Ishikawa (cell line): ENCODE results near the gene XRCC4.

Experiments
- CEBPB ChIP-seq: IDR thresholded peaks from 2 replicates; pipeline ENCODE4 v1.6.1; 2012
- CREB1 ChIP-seq: IDR thresholded peaks from 2 replicates; pipeline ENCODE4 v1.6.1; 2012; ENCODE audit warnings: low read depth
- EGR1 ChIP-seq: IDR thresholded peaks from 2 replicates; pipeline ENCODE4 v1.6.1; 2012
- EP300 ChIP-seq: IDR thresholded peaks from 2 replicates; pipeline ENCODE4 v1.6.1; 2012; ENCODE audit warnings: borderline replicate concordance
- FOXM1 ChIP-seq: IDR thresholded peaks from 2 replicates; pipeline ENCODE4 v1.6.1; 2012; ENCODE audit warnings: low read depth, borderline replicate concordance
- MAX ChIP-seq: IDR thresholded peaks from 2 replicates; pipeline ENCODE4 v1.6.1; 2012
- NFIC ChIP-seq: IDR thresholded peaks from 2 replicates; pipeline ENCODE4 v1.6.1; 2012
- RAD21 ChIP-seq: IDR thresholded peaks from 2 replicates; pipeline ENCODE4 v1.6.1; 2012; ENCODE audit warnings: low read depth
- TAF1 ChIP-seq: IDR thresholded peaks from 2 replicates; pipeline ENCODE4 v1.6.1; 2012; ENCODE audit warnings: low read depth, mild to moderate bottlenecking
- TCF12 ChIP-seq: IDR thresholded peaks from 2 replicates; pipeline ENCODE4 v1.6.1; 2012; ENCODE audit warnings: low read depth
- TEAD4 ChIP-seq: IDR thresholded peaks from 2 replicates; pipeline ENCODE4 v1.6.1; 2012
- YY1 ChIP-seq: IDR thresholded peaks from 2 replicates; pipeline ENCODE4 v1.6.1; 2012; ENCODE audit warnings: low read depth
- ZBTB7A ChIP-seq: IDR thresholded peaks from 2 replicates; pipeline ENCODE4 v1.6.1; 2012; ENCODE audit warnings: low read depth
- TF ChIP-seq, protein P1 (sequence below): IDR thresholded peaks from 2 replicates; pipeline ENCODE4 v1.6.1; 2012; ENCODE audit warnings: low read depth, mild to moderate bottlenecking
- TF ChIP-seq, protein P2 (sequence below): IDR thresholded peaks from 2 replicates; pipeline ENCODE4 v1.6.1; 2012

XRCC4 gene

DNA sequence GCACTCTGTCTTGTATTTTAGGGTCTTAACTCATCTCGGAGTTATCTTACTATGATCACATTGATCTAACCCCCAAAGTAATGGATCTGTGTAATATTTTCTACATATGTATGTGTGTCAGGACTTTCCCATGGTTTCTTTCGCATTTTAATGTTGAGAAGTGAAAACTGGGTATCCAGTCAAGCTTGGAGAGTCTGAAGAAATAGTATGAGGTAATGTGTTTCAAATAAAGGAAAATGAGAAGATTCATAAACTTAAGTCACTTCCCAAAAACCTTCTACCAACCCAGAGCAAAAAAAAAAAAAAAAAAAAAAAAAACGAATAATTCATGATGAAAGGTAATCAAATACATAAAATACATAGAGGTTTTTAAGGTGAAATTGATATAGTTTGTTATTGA lies 206.4 kb downstream of the XRCC4 start:
- no peak for TF ChIP-seq RAD21
- no peak for TF ChIP-seq YY1
- TF ChIP-seq CREB1, result no peak
- TF ChIP-seq, protein P1, sequence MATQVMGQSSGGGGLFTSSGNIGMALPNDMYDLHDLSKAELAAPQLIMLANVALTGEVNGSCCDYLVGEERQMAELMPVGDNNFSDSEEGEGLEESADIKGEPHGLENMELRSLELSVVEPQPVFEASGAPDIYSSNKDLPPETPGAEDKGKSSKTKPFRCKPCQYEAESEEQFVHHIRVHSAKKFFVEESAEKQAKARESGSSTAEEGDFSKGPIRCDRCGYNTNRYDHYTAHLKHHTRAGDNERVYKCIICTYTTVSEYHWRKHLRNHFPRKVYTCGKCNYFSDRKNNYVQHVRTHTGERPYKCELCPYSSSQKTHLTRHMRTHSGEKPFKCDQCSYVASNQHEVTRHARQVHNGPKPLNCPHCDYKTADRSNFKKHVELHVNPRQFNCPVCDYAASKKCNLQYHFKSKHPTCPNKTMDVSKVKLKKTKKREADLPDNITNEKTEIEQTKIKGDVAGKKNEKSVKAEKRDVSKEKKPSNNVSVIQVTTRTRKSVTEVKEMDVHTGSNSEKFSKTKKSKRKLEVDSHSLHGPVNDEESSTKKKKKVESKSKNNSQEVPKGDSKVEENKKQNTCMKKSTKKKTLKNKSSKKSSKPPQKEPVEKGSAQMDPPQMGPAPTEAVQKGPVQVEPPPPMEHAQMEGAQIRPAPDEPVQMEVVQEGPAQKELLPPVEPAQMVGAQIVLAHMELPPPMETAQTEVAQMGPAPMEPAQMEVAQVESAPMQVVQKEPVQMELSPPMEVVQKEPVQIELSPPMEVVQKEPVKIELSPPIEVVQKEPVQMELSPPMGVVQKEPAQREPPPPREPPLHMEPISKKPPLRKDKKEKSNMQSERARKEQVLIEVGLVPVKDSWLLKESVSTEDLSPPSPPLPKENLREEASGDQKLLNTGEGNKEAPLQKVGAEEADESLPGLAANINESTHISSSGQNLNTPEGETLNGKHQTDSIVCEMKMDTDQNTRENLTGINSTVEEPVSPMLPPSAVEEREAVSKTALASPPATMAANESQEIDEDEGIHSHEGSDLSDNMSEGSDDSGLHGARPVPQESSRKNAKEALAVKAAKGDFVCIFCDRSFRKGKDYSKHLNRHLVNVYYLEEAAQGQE, result no peak
- no peak for TF ChIP-seq TAF1

- TF ChIP-seq CREB1, result no peak
These were observed 208.5 kb downstream of the XRCC4 start for GRCh38 chr5:83285661-83286398.

GRCh38 chr5:83294246-83294645 lies 216.9 kb downstream of the XRCC4 start:
- TF ChIP-seq NFIC (no peak), RAD21 (no peak), TCF12 (no peak), FOXM1 (no peak), CREB1 (no peak), YY1 (no peak), CEBPB (no peak), EGR1 (no peak), TAF1 (no peak), EP300 (no peak), TEAD4 (no peak), MAX (no peak)
- TF ChIP-seq, protein P1, result no peak

DNA sequence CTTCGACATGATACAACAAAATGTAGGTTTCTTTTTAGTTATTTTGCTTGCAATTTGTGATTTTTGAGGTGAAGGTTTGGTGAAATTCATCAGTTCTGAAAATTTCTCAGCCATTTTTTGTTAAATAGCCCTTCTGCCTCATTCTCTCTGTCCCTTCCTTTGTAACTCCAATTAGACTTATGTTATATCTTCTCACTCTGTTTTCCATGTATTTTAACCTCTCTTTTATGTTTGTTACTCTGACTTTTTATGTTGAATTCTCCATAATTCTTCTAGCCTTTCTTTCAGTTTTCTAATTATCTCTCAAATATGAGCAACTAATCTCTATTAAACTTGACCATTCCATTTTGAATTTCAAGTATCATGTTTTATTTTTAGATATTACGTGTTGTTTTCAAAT lies 222.0 kb downstream of the XRCC4 start:
- TF ChIP-seq YY1 (no peak), FOXM1 (no peak), CEBPB (no peak), ZBTB7A (no peak), EGR1 (no peak), EP300 (no peak), RAD21 (no peak), TEAD4 (no peak)
- TF ChIP-seq, protein P1, result no peak
- TF ChIP-seq, protein P2, sequence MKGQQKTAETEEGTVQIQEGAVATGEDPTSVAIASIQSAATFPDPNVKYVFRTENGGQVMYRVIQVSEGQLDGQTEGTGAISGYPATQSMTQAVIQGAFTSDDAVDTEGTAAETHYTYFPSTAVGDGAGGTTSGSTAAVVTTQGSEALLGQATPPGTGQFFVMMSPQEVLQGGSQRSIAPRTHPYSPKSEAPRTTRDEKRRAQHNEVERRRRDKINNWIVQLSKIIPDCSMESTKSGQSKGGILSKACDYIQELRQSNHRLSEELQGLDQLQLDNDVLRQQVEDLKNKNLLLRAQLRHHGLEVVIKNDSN, result no peak

DNA sequence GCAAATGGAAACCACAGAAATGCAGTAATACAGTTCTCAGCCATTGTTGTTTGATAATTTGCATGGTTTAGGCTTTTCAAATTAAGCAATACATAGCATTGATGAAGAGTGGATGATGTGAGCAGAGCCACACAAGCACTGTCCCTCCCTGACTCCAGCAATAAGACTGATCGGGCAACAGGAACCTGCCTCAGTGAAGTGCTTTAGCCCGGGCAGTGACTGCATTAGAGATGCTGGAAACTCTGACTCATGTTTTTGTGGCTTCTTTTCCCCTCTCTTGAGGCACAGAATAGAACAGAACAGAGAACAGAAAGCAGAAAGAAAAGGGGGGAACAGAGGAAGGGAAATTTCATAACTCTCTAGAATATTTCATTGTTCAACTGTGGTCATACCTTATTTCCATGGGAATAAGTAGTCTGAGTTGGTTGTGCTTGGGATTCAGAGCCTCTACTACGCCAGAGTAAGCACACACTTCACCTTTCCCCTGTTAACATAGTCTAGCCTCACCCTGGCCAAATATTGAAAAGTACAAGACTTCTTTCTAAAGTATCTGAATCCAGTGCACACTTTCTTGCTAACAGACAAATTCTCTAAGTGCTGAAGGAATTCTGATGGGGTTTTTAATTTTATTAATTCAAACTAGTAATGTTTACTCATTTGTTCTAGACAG lies 229.4 kb downstream of the XRCC4 start:
- TF ChIP-seq, protein P1, result no peak
- TF ChIP-seq TEAD4 (no peak), YY1 (no peak), TAF1 (no peak), EP300 (no peak)
